DMS53 (cell line): ENCODE results near the gene ZNF705A.
"Not testable (repeated sequence)": the region's sequence is repeated elsewhere in the genome, so short reads cannot be mapped to it uniquely, and the experiment has no call there.

Experiments
- DNase-seq: peaks from one replicate; lab custom pipeline; 2025; lab: John Stamatoyannopoulos, UW

ZNF705A gene

DNA sequence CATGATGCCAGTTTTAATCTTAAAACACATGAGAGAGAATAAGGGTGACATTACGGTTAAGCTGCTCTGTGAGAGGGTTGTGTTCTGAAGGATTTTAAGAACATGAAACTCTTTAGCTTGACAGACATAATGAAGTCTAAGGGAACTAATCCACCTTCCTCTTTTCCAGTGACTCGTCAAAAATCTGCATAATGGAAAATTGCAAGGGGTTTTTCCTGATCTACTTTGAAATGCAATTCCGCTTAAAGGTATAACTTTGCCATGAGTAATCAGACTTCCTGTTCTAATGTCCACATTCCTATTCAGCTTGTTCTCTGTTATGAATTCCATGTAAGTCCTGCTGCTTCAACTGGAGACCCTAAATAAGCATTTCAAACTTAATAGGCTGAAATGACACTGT, at the start of gene ZNF705A:
Gene ZNF705A, plus strand, starts transcription at position 171 of the 400 bp plus-strand sequence. CDS start 15,611 bp downstream, outside the sequence.
- peak; percentile 31 for DNase-seq

- DNase-seq = peak; percentile 91
These were observed 47.9 kb upstream of the ZNF705A start for GRCh38 chr12:8108808-8109398.

DNA sequence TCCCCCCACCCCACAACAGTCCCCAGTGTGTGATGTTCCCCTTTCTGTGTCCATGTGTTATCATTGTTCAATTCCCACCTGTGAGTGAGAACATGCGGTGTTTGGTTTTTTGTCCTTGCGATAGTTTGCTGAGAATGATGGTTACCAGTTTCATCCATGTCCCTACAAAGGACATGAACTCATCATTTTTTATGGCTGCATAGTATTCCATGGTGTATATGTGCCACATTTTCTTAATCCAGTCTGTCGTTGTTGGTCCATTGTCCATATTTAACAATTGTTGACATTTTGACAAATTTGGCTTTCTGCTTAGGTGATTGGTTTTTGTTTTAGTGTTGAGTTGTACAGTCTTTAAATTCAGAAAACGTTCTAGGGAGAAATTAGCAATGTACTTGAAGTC, 43.7 kb upstream of the ZNF705A start:
- DNase-seq = not testable (repeated sequence)

DNA sequence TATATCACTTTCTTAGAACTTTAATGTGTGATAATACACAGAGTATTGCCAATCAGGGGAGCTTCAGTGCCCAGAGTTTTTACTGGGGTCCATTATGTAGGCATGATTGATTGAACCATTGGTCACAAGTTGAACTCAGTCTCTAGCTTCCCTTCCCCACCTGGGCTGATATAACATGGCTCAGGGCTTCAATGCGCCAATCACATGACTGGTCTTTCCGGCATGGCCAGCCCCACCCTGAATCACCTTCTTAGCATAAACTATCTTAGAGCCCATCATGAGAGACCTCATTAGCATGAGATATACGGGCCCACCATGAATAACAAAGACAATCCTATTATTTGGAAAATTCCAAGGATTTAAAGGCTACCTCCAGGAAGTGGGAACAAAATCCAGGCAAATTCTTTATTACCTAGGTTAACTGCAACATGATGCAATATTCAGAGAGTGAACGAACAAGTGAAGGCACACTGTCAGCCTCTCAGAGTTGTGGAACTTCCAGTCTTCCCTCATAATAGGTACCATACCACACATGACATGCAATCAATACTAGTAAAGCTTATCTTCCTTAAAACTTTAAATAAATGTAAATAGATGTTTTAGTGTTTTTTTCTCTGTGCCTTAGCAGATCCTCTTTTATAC, 36.6 kb upstream of the ZNF705A start:
- DNase-seq = no peak

DNA sequence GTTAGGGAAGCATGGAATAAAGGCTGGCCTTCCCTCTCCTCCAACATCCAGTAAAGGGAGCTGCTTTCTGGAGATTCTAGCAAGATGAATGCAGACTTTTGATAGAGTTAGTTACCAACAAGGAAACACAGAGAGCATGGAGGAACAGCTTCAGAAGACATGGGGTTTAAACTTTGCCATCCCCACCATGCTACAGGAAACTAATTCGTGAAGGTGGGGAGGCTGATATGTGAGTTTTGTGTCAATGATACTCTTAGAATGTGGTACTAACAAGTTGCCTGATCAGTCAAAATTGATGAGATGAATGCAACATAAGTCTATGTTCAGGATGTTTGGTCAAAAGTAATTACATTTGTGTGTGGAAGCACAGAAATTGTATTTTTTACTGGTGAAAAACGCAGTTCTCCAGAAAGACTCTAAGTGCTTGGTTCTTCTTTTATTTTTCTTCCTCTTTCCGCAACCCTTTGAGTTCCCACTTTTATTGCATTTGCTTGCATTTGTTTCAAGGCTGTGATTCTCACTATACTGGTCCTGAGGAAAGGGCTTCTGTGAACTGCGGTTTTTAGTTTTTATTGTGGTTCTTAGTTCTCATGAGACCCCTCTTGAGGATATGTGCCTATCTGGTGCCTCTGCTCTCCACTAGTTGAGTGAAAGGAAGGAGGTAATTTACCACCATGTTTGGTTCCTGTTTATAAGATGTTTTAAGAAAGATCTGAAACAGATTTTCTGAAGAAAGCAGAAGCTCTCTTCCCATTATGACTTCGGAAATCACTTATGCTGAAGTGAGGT, 33.5 kb upstream of the ZNF705A start, which contains the start of gene CLEC4A:
Gene CLEC4A, plus strand, starts transcription at position 494 of the 789 bp plus-strand sequence. Its CDS starts 262 bp downstream, at position 756.
- DNase-seq = no peak

DNA sequence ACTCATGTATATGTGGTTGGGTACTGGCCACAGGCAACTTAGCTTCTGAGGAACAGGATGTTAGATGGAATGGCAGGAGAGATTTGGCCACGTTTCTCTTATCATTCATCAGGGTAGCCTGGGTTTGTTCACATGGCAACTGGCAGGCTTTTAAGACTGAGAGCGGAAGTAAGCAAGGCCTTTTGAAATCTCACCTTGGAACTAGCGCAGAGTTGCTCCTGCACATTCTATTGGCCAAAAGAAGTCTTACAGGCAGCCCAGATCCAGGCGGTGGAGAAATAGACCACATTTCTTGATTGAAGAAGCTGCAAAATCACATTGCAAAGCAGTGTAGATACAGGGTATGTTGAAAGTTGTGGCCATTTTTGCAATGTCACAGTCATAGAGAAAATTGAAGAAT, 29.7 kb upstream of the ZNF705A start:
- no peak for DNase-seq

DNA sequence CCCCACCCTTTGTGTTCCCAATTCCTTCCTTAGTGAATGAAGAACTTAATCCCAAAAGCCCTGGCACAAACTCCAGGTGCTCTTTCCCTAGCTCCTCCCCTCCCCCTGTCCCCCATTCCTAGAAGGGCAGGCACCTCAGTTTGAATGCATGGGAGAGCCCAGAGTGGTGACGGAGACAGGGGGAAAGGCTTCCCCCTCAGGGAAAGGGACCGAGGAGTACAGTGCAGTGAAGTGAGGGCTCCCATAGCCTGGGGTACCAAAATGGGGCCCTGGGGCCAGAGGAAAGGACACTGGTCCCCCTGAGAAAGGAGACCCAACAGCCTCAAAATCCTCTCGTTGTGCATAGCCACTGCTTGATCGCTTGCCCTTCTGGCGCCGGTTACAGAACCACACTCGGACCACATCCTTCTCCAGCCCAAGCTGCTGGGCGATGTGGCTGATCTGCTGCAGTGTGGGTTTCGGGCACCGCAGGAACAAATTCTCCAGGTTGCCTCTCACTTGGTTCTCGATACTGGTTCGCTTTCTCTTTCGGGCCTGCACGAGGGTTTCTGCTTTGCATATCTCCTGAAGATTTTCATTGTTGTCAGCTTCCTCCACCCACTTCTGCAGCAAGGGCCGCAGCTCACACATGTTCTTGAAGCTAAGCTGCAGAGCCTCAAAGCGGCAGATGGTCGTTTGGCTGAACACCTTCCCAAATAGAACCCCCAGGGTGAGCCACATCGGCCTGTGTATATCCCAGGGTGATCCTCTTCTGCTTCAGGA, 23.0 kb upstream of the ZNF705A start:
- DNase-seq = not testable (repeated sequence)

DNA sequence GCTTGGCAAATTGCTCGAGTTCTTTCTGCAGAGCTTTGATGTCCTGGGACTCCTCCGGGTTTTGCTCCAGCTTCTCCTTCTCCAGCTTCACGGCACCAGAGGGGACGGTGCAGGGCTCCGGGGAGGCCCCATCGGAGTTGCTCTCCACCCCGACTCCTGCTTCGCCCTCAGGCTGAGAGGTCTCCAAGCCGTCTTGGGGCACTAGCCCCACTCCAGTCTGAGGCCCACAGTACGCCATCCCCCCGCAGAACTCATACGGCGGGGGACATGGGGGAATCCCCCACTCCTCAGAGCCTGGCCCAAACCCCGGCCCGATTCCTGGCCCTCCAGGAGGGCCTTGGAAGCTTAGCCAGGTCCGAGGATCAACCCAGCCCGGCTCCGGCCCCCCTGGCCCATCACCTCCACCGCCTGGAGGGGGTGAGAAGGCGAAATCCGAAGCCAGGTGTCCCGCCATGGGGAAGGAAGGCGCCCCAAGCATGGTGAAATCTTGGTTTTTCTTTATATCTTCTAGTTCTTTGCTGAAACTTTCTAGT, 22.4 kb upstream of the ZNF705A start:
- DNase-seq = not testable (repeated sequence)

GRCh38 chr12:8141647-8142046, 15.2 kb upstream of the ZNF705A start:
- DNase-seq = peak; percentile 14

DNA sequence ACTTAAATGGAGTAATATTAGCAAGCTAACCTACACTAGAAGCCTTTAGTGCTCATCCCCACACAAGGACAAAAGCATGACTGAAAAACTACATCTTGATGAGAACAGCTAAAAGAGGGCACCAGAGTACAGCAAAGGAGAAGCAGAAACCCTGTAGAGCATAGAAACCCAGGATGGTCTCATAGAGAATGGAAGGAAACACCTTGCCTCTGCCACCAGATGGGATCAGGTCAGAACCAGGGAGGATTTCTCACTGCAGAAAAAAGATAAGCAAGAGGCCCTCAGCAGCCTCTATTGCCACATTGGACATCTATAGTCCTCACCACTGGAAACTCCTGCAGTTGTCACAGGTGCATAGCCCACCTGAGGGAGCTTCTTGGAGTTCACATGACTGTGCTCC, 13.6 kb upstream of the ZNF705A start:
- no peak for DNase-seq

DNA sequence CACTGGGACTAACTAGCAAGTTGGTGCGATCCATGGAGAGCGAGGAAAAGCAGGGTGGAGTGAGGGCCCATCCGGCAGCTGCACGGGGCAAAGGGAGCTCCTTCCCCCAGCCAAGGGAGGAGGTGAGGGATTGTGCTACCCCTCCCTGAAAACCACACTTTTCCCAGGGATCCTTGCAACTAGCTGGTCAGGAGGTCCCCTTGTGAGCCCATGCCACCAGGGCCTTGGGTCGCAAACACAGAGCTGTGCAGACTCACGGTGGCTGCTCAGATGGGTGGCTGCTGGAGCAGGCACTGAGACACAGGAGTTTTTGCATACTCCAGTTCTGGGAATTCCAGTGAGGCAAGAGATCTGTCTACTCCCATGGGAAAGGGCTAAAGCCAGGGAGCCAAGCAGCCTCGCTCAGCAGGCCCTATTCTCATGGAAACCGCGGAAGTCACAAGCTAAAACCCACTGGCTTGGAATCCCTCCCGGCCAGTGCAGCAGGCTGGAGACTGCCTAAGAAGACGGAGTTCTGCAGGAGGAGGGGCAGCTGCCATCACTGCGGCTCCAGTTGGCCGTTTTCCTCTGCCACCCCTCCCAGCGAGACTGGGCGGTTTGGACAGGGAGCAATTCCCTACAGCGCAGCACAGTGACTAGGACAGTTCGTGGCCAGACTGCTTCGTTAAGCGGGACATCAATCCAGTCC, 10.9 kb upstream of the ZNF705A start:
- no peak for DNase-seq

DNA sequence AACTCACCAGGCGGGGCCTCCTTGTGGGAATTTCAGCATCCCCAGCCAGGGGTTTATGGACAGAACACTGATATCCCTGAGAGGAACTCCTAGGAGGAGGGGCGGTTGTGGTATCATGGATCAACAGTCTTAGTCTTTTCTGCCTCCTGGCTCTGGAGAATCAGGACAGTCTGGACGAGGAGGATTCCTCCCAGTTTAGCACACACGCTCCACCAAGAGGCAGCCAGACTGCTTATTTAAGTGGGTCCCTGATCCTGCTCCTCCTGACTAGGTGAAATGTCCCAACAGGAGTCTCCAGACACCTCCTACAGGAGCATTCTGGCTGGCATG, 10.4 kb upstream of the ZNF705A start:
- no peak for DNase-seq

- no peak for DNase-seq
These were observed 2.3 kb upstream of the ZNF705A start for GRCh38 chr12:8154526-8154925.

DNA sequence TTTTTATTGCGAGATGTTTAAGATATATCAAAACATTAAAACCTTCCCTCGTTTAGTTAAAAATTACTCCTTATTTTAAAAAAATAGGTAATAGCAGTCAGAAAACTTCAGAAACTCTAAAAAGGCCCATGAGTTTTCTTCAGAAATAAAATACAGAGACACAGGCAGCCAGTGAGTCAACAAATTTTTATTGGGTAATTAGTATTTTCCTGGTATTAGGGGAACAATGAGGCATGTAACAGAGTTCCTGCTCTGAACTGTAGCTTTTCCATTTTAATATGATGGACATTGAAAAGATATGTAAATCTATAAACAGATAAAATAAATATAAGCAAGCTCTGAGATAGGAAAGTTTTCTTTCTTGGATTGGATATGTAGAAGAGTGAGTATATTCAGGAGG, 399 bp upstream of the ZNF705A start:
- no peak for DNase-seq

DNA sequence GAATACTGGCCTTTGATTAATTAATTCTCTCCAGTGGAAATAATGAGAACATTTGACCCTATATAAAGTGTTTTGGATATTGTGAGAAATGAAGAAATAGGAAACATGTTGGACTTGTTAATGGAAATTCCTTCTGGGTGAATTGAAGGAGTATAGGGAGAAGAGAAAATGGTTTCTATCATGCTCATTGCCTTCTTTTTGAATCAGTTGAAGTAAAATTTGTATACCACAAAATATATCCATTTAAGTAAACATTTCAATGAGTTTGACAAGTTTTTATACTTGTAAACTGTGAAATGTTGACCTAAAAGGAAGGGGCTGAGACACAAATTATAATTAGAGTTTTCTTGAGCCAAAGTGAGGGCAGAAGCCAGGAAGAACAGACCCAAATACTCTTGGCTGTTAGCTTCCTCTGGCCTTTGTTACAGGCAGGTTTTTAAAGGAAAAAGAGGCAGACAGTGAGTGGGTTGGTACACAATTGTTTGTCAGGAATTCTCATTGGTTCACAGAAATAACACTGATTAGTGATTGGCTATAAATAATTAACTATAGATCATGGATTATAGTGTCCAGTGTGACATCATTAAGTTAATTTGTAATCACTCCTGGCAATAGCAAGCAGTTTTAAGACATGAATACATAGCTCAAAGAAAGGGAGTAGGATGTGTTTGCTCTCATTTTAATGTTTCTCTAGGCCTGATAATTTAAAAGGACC, 826 bp downstream of the ZNF705A start:
- DNase-seq = no peak

GRCh38 chr12:8172911-8173310, 16.1 kb downstream of the ZNF705A start:
- not testable (repeated sequence) for DNase-seq

DNA sequence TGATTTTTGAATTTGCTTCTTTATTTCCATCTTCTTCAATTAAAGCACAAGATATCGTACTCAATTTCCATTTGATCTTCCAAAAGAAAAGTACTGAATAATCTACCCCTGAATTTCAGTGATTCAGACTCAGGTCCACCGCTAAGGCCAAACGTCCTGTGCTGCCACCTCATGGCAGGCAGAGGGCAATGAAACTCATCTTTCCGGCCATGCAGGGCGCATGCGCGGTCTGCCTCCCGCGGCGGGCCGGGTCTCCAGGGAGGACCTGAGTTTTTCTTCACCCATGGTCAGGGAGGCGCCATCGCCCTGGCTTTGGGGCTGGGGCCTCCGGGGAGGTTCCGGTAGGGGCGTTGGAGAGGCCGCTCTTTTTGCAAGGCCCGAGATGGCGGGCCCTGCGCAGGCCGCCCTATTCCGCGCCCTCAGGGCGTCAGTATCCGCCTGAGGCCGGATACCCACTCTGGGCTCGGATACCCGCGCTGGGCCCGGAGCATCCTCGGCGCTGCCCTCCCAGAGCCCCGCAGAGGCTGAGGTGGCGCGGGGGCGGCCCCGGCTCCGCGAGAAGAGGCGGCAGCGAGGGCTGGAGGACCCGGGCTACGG, 23.3 kb downstream of the ZNF705A start:
- peak; percentile 80 for DNase-seq

DNA sequence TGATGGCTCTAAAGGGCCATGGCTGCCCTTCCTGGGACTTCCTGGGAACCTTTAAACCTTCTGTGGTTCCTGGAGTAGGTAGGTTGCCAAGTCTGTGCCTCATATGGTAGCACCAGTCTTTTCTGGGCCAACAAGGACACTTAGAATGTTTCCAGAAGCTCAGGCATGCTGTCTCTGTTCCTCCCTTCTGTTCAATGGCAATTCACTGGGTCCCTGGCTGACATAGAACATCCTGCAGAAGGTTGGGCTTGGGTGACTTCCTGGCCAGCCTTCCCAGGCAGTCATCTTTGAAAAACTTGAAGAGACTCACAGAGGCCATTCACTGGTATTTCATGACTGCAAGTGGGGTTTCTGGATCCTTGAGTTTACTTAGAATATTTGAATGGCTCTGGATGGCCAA, 24.5 kb downstream of the ZNF705A start:
- DNase-seq = not testable (repeated sequence)

- DNase-seq = not testable (repeated sequence)
These were observed 26.1 kb downstream of the ZNF705A start for GRCh38 chr12:8182923-8183322.

DNA sequence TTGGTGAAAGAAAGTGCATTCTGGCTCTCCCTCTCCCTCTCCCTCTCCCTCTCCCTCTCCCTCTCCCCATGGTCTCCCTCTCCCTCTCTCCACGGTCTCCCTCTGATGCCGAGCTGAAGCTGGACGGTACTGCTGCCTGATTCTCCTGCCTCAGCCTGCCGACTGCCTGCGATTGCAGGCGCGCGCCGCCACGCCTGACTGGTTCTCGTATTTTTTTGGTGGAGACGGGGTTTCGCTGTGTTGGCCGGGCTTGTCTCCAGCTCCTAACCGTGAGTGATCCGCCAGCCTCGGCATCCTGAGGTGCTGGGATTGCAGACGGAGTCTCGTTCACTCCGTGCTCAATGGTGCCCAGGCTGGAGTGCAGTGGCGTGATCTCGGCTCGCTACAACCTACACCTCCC, 26.5 kb downstream of the ZNF705A start:
- DNase-seq = not testable (repeated sequence)
